HepG2 (cell line): Measurements from ENCODE around the gene TRRAP. TPM values are rescaled to one million over a fixed set of nuclear protein-coding genes. Genes with fewer than 3 reads are reported as not detected.

ENCODE experiments used
- ATAC-seq: fragments of 200-7000 bp; cut with Tn5 transposase; 3 replicates; pipeline ENCODE4 v1.9.1; 2020; ENCODE audit warnings: mild to moderate bottlenecking, moderate library complexity
- BruUV-seq: library from RNA; stranded (reverse); fragments of 400-500 nt; replicated peaks from 2 replicates; lab custom pipeline; 2021; lab: Mats Ljungman, UMichigan
- CTCF ChIA-PET: fragments of 300-600 bp; formaldehyde crosslinking; extraction: SDS; loops from one replicate; lab custom pipeline; 2021; ENCODE audit warnings: low total read pairs, inconsistent platforms, low intra/inter-chr PET ratio; lab: Yijun Ruan, JAX
- POLR2A ChIA-PET: fragments of 350-600 bp; sonication (Branson Sonifier 250); formaldehyde crosslinking; loops from one replicate; lab custom pipeline; 2020; ENCODE audit warnings: antibody characterized with exemption, inconsistent platforms; lab: Yijun Ruan, JAX
- DNase-seq: peaks from one replicate; pipeline ENCODE4 v3.0.0-alpha.2; 2015; ENCODE audit warnings: low spot score
- FAIRE-seq: peaks from 3 replicates; lab custom pipeline; 2011; peaks lifted over from hg19 to GRCh38; lab: Jason Lieb, UNC
- H2AFZ ChIP-seq: one replicate; pipeline ENCODE4 v1.6.1; 2011; ENCODE audit warnings: low read length, inconsistent platforms
- H3K27ac ChIP-seq: fragments of 300-600 bp; 3 replicates; pipeline ENCODE4 v1.8.0; 2011; ENCODE audit warnings: mixed run types, mild to moderate bottlenecking, mixed read lengths, low read length, inconsistent platforms; ENCODE audit not compliant: insufficient read depth; ENCODE audit errors: extremely low read length
- H3K27me3 ChIP-seq, 2 experiments: fragments of 200-600 bp in 1 of 2; 2 replicates in 1 of 2; 3 replicates in 1 of 2; pipeline versions ENCODE4 v1.6.0 to v1.8.0; 2011; ENCODE audit warnings: low read length in 2 of 2, mild to moderate bottlenecking in 2 of 2, moderate library complexity in 2 of 2, inconsistent platforms in 1 of 2; ENCODE audit not compliant: insufficient read depth in 2 of 2, control insufficient read depth in 1 of 2
- H3K36me3 ChIP-seq, 2 experiments: fragments of 200-600 bp in 1 of 2; replicated peaks in 1 of 2; 2 replicates in 1 of 2; 3 replicates in 1 of 2; pipeline versions ENCODE4 v1.5.1 to v1.8.0; 2011; ENCODE audit warnings: low read length in 2 of 2, inconsistent platforms in 1 of 2; ENCODE audit not compliant: insufficient read depth in 2 of 2, control insufficient read depth in 1 of 2
- H3K4me1 ChIP-seq: 2 replicates; pipeline ENCODE4 v1.5.1; 2012; ENCODE audit warnings: low read length, inconsistent platforms; ENCODE audit not compliant: insufficient read depth
- H3K4me2 ChIP-seq: 2 replicates; pipeline ENCODE4 v1.6.0; 2011; ENCODE audit warnings: low read depth, low read length, inconsistent platforms
- H3K4me3 ChIP-seq, 3 experiments: fragments of 200-600 bp in 1 of 3; sonication (generic), shearing (Covaris generic) in 1 of 3; replicated peaks in 1 of 3; 2 replicates each; pipeline ENCODE4 v1.5.1; 2011 to 2016; ENCODE audit warnings: low read length in 3 of 3, inconsistent platforms in 2 of 3, low read depth in 2 of 3, mild to moderate bottlenecking in 2 of 3, control low read depth in 1 of 3, mixed read lengths in 1 of 3; ENCODE audit not compliant: insufficient read depth in 1 of 3
- H3K79me2 ChIP-seq: one replicate; pipeline ENCODE4 v1.6.1; 2011; ENCODE audit warnings: low read length, inconsistent platforms; ENCODE audit not compliant: insufficient read depth
- H3K9ac ChIP-seq: 2 replicates; pipeline ENCODE4 v1.6.0; 2011; ENCODE audit warnings: mild to moderate bottlenecking, low read depth, low read length, inconsistent platforms; ENCODE audit not compliant: insufficient read depth
- H3K9me3 ChIP-seq: 2 replicates; pipeline ENCODE4 v1.5.1; 2012; ENCODE audit warnings: mild to moderate bottlenecking, low read length
- H4K20me1 ChIP-seq: 2 replicates; pipeline ENCODE4 v1.6.0; 2011; ENCODE audit warnings: inconsistent platforms, mild to moderate bottlenecking, low read length, moderate library complexity; ENCODE audit not compliant: insufficient read depth
- ATF7-NPFF ChIP-seq: sonication (generic); formaldehyde crosslinking; IDR thresholded peaks from 2 replicates; pipeline ENCODE4 v1.8.1; 2023; ENCODE audit warnings: mild to moderate bottlenecking, low read depth, missing genetic modification reagents, moderate library complexity
- JUNB ChIP-seq: sonication (generic); formaldehyde crosslinking; IDR thresholded peaks from 2 replicates; pipeline ENCODE4 v1.8.0; 2022; ENCODE audit warnings: missing genetic modification reagents, mild to moderate bottlenecking, borderline replicate concordance
- KAT8 ChIP-seq: IDR thresholded peaks from 2 replicates; pipeline ENCODE4 v1.6.1; 2016; ENCODE audit warnings: missing genetic modification reagents, missing compliant biosample characterization
- PATZ1 ChIP-seq: sonication (generic); formaldehyde crosslinking; IDR thresholded peaks from 2 replicates; pipeline ENCODE4 v1.4.0; 2020; ENCODE audit warnings: missing genetic modification reagents
- POLR2A ChIP-seq, 2 experiments: IDR thresholded peaks; 2 replicates each; pipeline ENCODE4 v1.6.1; 2011; ENCODE audit warnings: low read depth in 2 of 2, low read length in 2 of 2, mild to moderate bottlenecking in 1 of 2, moderate library complexity in 1 of 2; ENCODE audit not compliant: insufficient read depth in 1 of 2
- PTBP1 ChIP-seq: fragments of 200-400 bp; formaldehyde crosslinking; IDR thresholded peaks from 2 replicates; pipeline ENCODE4 v1.6.1; 2018; ENCODE audit warnings: low read length, low read depth; ENCODE audit not compliant: poor library complexity, severe bottlenecking
- RAD51 ChIP-seq: fragments of 450-650 bp; IDR thresholded peaks from 2 replicates; pipeline ENCODE4 v1.6.1; 2016; ENCODE audit warnings: borderline replicate concordance
- RFX1 ChIP-seq: fragments of 450-650 bp; IDR thresholded peaks from 2 replicates; pipeline ENCODE4 v1.6.1; 2017
- TBX3 ChIP-seq: fragments of 450-650 bp; IDR thresholded peaks from 2 replicates; pipeline ENCODE4 v1.6.1; 2017; ENCODE audit warnings: antibody characterized with exemption, mild to moderate bottlenecking, inconsistent platforms, borderline replicate concordance
- TOE1 ChIP-seq: sonication (generic); formaldehyde crosslinking; IDR thresholded peaks from 2 replicates; pipeline ENCODE4 v1.4.0; 2020; ENCODE audit warnings: mild to moderate bottlenecking, missing genetic modification reagents
- ZBTB7A ChIP-seq: sonication (generic); formaldehyde crosslinking; IDR thresholded peaks from 2 replicates; pipeline ENCODE4 v1.8.0; 2022; ENCODE audit warnings: mild to moderate bottlenecking, missing genetic modification reagents
- ZNF570 ChIP-seq: sonication (generic); formaldehyde crosslinking; IDR thresholded peaks from 2 replicates; pipeline ENCODE4 v1.4.0; 2020; ENCODE audit warnings: mild to moderate bottlenecking, missing genetic modification reagents, borderline replicate concordance
- WGBS: methylation state at CpG from one replicate; pipeline ENCODE4 v1.1.6; 2017; ENCODE audit warnings: low lambda C conversion rate; 5-methylcytosine and 5-hydroxymethylcytosine counted together
- in situ Hi-C: cut with HindIII; loops from 2 replicates; pipeline ENCODE4 v1.10.0; 2017; ENCODE audit warnings: low pct_unique_long_range_greater_than_20kb; ENCODE audit not compliant: extremely low pct_ligation_motif_present
- intact Hi-C: fragments of 100-400 bp; cut with micrococcal nuclease; formaldehyde crosslinking; loops from one replicate; pipeline ENCODE4 v1.10.0; 2022; ENCODE audit not compliant: unreplicated experiment
- polyA plus RNA-seq, 8 experiments: library from polyadenylated mRNA; depleted of rRNA in 3 of 8; stranded (reverse) in 7 of 8; unstranded in 1 of 8; fragments of >200 nt; fragmentation: Illumina TruSeq in 4 of 8; extraction: Trizol in 4 of 8; gene quantifications; 2 replicates each; pipeline versions ENCODE4 v1.2.1 to v1.2.3, GENCODE V29; 2011 to 2016; ENCODE audit warnings: low read depth in 4 of 8, missing spikeins in 1 of 8, mixed read lengths in 1 of 8; ENCODE audit not compliant: insufficient read depth in 1 of 8
- total RNA-seq, 5 experiments: library from RNA; depleted of rRNA; stranded (reverse); fragments of >200 nt; fragmentation: Illumina TruSeq; extraction: Trizol; gene quantifications; 2 replicates each; pipeline ENCODE4 v1.2.3, GENCODE V29; 2016; ENCODE audit warnings: low read depth in 1 of 5

The TRRAP gene
- total and polyA plus RNA-seq, 2 of the 13 experiments (the other 11 are each of a cell fraction or from before 2014, with no cell fraction given), result 8.6 to 10.5 TPM

GRCh38 chr7:98880485-98880884 is 2.2 kb downstream of the TRRAP start (continued):
- TF ChIP-seq ZBTB7A (CRISPR knock-in tag), result no peak
- TF ChIP-seq PATZ1 (CRISPR knock-in tag), result no peak
- no peak for TF ChIP-seq KAT8 (CRISPR knock-in tag)
- TF ChIP-seq JUNB (CRISPR knock-in tag), result no peak
- TF ChIP-seq, all 625 proteins: peak for 2

- no peak overlapping the region for H3K27ac ChIP-seq
- no peak overlapping the region for H3K4me3 ChIP-seq
- peaks cover 25% of the 10 kb centered on the region for H3K79me2 ChIP-seq
- peaks cover 4% of the 10 kb centered on the region; the same call in 1 of the 2 replicates for H4K20me1 ChIP-seq
- no TSS peak for BruUV-seq
- TF ChIP-seq RFX1 (no peak), POLR2A (IDR thresholded peaks at IDR 0.05; ENCODE audit: insufficient read depth in 1 of 2, low read depth in 2 of 2, low read length in 2 of 2) (no peak), PTBP1 (no peak), TBX3 (no peak), TOE1 (no peak), ATF7-NPFF (no peak), RAD51 (no peak), ZNF570 (no peak)
- TF ChIP-seq, all 625 proteins: peak for 0
- FAIRE-seq (no peak), DNase-seq (no peak), ATAC-seq (no peak)
- H3K4me2 ChIP-seq, result no peak overlapping the region
- peaks cover 1 to 7% of the 10 kb centered on the region in 2 experiments; a peak in 2 of 5 replicates for H3K27me3 ChIP-seq
- no peaks in the 10 kb centered on the region for H3K9me3 ChIP-seq
- no peak overlapping the region for H2AFZ ChIP-seq
- WGBS, result 98% methylated on average over 9 of the region's 9 CpGs
- intact Hi-C loops (no loop called here), in situ Hi-C loops (no loop called here)
- ChIA-PET POLR2A (no interaction called here), CTCF (no interaction called here)
- H3K36me3 ChIP-seq, result peaks cover 14 to 43% of the 10 kb centered on the region in 2 experiments
- H3K9ac ChIP-seq, result no peak overlapping the region
- peaks cover 27% of the 10 kb centered on the region for H3K4me1 ChIP-seq
Measured at GRCh38 chr7:98881561-98882315, 3.4 kb downstream of the TRRAP start.
